ENCODE results near the gene DENND5A. TPM values are rescaled to one million over a fixed set of nuclear protein-coding genes. Genes with fewer than 3 reads are reported as not detected.

Gene DENND5A
- total RNA-seq, 3 donors from 2014 or later, result 8.3 to 75.7 (median 17.3) TPM

- no peak for TF ChIP-seq CTCF (IDR thresholded peaks at IDR 0.05)
- intact Hi-C loops (cut with DNase I, micrococcal nuclease), result loop anchor here (5.0 kb wide), 1 partner anchor 122 kb away; no protein-coding TSS in a partner anchor
These were observed 125.4 kb downstream of the DENND5A start for GRCh38 chr11:9139628-9140357.

GRCh38 chr11:9138612-9139579, 126.3 kb downstream of the DENND5A start:
- Histone ChIP-seq H3K4me1 (ENCODE audit: low read depth) (peaks cover 13% of the 10 kb centered on the region), H3K36me3 (ENCODE audit: low read depth) (no peaks in the 10 kb centered on the region), H3K4me3 (no peak overlapping the region), H3K9me3 (no peaks in the 10 kb centered on the region)
- DNase-seq (peak in 1 of 3 donors; percentile 53), ATAC-seq (peak; percentile 67)
- TF ChIP-seq CTCF (IDR thresholded peaks at IDR 0.05), result no peak
- intact Hi-C loops (cut with DNase I, micrococcal nuclease), result loop anchor here (5.0 kb wide), 1 partner anchor 122 kb away; no protein-coding TSS in a partner anchor

More at GRCh38 chr11:9139628-9140357, 125.4 kb downstream of the DENND5A start:
- DNase-seq, result no peak
- H3K4me1 ChIP-seq (ENCODE audit: low read depth), result peaks cover 13% of the 10 kb centered on the region
- no peak for ATAC-seq
- no peak overlapping the region for H3K4me3 ChIP-seq
- H3K36me3 ChIP-seq (ENCODE audit: low read depth), result no peaks in the 10 kb centered on the region
- no peaks in the 10 kb centered on the region for H3K9me3 ChIP-seq

- H3K4me3 ChIP-seq, result no peak overlapping the region
- no peaks in the 10 kb centered on the region for H3K9me3 ChIP-seq
- H3K36me3 ChIP-seq (ENCODE audit: low read depth), result no peaks in the 10 kb centered on the region
- peaks cover 13% of the 10 kb centered on the region for H3K4me1 ChIP-seq (ENCODE audit: low read depth)
- intact Hi-C loops (cut with DNase I, micrococcal nuclease), result loop anchor here (5.0 kb wide), 1 partner anchor 121 kb away; no protein-coding TSS in a partner anchor
- no peak for DNase-seq
- no peak for ATAC-seq
- no peak for TF ChIP-seq CTCF (IDR thresholded peaks at IDR 0.05)
These were observed 127.1 kb downstream of the DENND5A start for GRCh38 chr11:9138133-9138453.

GRCh38 chr11:9137293-9138132, 127.6 kb downstream of the DENND5A start:
- peak; percentile 98 for ATAC-seq
- Histone ChIP-seq H3K36me3 (ENCODE audit: low read depth) (no peaks in the 10 kb centered on the region), H3K4me3 (no peak overlapping the region), H3K9me3 (no peaks in the 10 kb centered on the region), H3K4me1 (ENCODE audit: low read depth) (peaks cover 13% of the 10 kb centered on the region)
- TF ChIP-seq CTCF (IDR thresholded peaks at IDR 0.05), result peak; percentile 91
- peak; percentile 78 to 88 (median 87) for DNase-seq
- intact Hi-C loops (cut with DNase I, micrococcal nuclease), result loop anchor here (5.0 kb wide), 1 partner anchor 120 kb away; no protein-coding TSS in a partner anchor

- peaks cover 13% of the 10 kb centered on the region for H3K4me1 ChIP-seq (ENCODE audit: low read depth)
- no peak overlapping the region for H3K4me3 ChIP-seq
- no peaks in the 10 kb centered on the region for H3K36me3 ChIP-seq (ENCODE audit: low read depth)
- TF ChIP-seq CTCF (IDR thresholded peaks at IDR 0.05), result no peak
- ATAC-seq, result no peak
- DNase-seq, result no peak
- no peaks in the 10 kb centered on the region for H3K9me3 ChIP-seq
- intact Hi-C loops (cut with DNase I, micrococcal nuclease), result loop anchor here (5.0 kb wide), 1 partner anchor 119 kb away; no protein-coding TSS in a partner anchor
These were observed 128.4 kb downstream of the DENND5A start for GRCh38 chr11:9136741-9137140.
